HEK293 (cell line): ENCODE results near the gene CNOT4.

Source experiments
- BCL11A ChIP-seq: fragments of 450-650 bp; formaldehyde crosslinking; IDR thresholded peaks from 2 replicates; pipeline ENCODE4 v1.5.1; 2016; ENCODE audit warnings: low read depth, missing biosample characterization, missing genetic modification characterization
- CTCF ChIP-seq: fragments of 450-650 bp; formaldehyde crosslinking; IDR thresholded peaks from 2 replicates; pipeline ENCODE4 v1.5.1; 2016; ENCODE audit warnings: missing biosample characterization, missing genetic modification characterization
- TF ChIP-seq, protein P1 (sequence below): fragments of 450-650 bp; formaldehyde crosslinking; IDR thresholded peaks from 2 replicates; pipeline ENCODE4 v1.5.1; 2016; ENCODE audit warnings: missing biosample characterization, missing genetic modification characterization, borderline replicate concordance
- TF ChIP-seq, protein P2 (sequence below): fragments of 450-650 bp; formaldehyde crosslinking; IDR thresholded peaks from 2 replicates; pipeline ENCODE4 v1.5.1; 2016; ENCODE audit warnings: missing biosample characterization, missing genetic modification characterization

GRCh38 chr7:135380351-135380750 is 129.6 kb downstream of the CNOT4 start:
- TF ChIP-seq, protein P1, sequence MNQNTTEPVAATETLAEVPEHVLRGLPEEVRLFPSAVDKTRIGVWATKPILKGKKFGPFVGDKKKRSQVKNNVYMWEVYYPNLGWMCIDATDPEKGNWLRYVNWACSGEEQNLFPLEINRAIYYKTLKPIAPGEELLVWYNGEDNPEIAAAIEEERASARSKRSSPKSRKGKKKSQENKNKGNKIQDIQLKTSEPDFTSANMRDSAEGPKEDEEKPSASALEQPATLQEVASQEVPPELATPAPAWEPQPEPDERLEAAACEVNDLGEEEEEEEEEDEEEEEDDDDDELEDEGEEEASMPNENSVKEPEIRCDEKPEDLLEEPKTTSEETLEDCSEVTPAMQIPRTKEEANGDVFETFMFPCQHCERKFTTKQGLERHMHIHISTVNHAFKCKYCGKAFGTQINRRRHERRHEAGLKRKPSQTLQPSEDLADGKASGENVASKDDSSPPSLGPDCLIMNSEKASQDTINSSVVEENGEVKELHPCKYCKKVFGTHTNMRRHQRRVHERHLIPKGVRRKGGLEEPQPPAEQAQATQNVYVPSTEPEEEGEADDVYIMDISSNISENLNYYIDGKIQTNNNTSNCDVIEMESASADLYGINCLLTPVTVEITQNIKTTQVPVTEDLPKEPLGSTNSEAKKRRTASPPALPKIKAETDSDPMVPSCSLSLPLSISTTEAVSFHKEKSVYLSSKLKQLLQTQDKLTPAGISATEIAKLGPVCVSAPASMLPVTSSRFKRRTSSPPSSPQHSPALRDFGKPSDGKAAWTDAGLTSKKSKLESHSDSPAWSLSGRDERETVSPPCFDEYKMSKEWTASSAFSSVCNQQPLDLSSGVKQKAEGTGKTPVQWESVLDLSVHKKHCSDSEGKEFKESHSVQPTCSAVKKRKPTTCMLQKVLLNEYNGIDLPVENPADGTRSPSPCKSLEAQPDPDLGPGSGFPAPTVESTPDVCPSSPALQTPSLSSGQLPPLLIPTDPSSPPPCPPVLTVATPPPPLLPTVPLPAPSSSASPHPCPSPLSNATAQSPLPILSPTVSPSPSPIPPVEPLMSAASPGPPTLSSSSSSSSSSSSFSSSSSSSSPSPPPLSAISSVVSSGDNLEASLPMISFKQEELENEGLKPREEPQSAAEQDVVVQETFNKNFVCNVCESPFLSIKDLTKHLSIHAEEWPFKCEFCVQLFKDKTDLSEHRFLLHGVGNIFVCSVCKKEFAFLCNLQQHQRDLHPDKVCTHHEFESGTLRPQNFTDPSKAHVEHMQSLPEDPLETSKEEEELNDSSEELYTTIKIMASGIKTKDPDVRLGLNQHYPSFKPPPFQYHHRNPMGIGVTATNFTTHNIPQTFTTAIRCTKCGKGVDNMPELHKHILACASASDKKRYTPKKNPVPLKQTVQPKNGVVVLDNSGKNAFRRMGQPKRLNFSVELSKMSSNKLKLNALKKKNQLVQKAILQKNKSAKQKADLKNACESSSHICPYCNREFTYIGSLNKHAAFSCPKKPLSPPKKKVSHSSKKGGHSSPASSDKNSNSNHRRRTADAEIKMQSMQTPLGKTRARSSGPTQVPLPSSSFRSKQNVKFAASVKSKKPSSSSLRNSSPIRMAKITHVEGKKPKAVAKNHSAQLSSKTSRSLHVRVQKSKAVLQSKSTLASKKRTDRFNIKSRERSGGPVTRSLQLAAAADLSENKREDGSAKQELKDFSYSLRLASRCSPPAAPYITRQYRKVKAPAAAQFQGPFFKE (tag by site-specific recombination): no peak
- TF ChIP-seq CTCF (tag by site-specific recombination) (no peak), BCL11A (no peak)
- TF ChIP-seq, protein P2, sequence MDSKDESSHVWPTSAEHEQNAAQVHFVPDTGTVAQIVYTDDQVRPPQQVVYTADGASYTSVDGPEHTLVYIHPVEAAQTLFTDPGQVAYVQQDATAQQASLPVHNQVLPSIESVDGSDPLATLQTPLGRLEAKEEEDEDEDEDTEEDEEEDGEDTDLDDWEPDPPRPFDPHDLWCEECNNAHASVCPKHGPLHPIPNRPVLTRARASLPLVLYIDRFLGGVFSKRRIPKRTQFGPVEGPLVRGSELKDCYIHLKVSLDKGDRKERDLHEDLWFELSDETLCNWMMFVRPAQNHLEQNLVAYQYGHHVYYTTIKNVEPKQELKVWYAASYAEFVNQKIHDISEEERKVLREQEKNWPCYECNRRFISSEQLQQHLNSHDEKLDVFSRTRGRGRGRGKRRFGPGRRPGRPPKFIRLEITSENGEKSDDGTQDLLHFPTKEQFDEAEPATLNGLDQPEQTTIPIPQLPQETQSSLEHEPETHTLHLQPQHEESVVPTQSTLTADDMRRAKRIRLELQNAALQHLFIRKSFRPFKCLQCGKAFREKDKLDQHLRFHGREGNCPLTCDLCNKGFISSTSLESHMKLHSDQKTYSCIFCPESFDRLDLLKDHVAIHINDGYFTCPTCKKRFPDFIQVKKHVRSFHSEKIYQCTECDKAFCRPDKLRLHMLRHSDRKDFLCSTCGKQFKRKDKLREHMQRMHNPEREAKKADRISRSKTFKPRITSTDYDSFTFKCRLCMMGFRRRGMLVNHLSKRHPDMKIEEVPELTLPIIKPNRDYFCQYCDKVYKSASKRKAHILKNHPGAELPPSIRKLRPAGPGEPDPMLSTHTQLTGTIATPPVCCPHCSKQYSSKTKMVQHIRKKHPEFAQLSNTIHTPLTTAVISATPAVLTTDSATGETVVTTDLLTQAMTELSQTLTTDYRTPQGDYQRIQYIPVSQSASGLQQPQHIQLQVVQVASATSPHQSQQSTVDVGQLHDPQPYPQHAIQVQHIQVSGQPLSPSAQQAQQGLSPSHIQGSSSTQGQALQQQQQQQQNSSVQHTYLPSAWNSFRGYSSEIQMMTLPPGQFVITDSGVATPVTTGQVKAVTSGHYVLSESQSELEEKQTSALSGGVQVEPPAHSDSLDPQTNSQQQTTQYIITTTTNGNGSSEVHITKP: no peak
